HepG2 (cell line): ENCODE data around the gene DIABLO. TPM values are rescaled to one million over a fixed set of nuclear protein-coding genes. Genes with fewer than 3 reads are reported as not detected.

Source experiments
- ATAC-seq: fragments of 200-7000 bp; cut with Tn5 transposase; 3 replicates; pipeline ENCODE4 v1.9.1; 2020; ENCODE audit warnings: mild to moderate bottlenecking, moderate library complexity
- BruUV-seq: library from RNA; stranded (reverse); fragments of 400-500 nt; replicated peaks from 2 replicates; lab custom pipeline; 2021; lab: Mats Ljungman, UMichigan
- CTCF ChIA-PET: fragments of 300-600 bp; formaldehyde crosslinking; extraction: SDS; loops from one replicate; lab custom pipeline; 2021; ENCODE audit warnings: low total read pairs, inconsistent platforms, low intra/inter-chr PET ratio; lab: Yijun Ruan, JAX
- POLR2A ChIA-PET: fragments of 350-600 bp; sonication (Branson Sonifier 250); formaldehyde crosslinking; loops from one replicate; lab custom pipeline; 2020; ENCODE audit warnings: antibody characterized with exemption, inconsistent platforms; lab: Yijun Ruan, JAX
- DNase-seq: peaks from one replicate; pipeline ENCODE4 v3.0.0-alpha.2; 2015; ENCODE audit warnings: low spot score
- FAIRE-seq: peaks from 3 replicates; lab custom pipeline; 2011; peaks lifted over from hg19 to GRCh38; lab: Jason Lieb, UNC
- H2AFZ ChIP-seq: one replicate; pipeline ENCODE4 v1.6.1; 2011; ENCODE audit warnings: low read length, inconsistent platforms
- H3K27ac ChIP-seq: fragments of 300-600 bp; 3 replicates; pipeline ENCODE4 v1.8.0; 2011; ENCODE audit warnings: mixed run types, mild to moderate bottlenecking, mixed read lengths, low read length, inconsistent platforms; ENCODE audit not compliant: insufficient read depth; ENCODE audit errors: extremely low read length
- H3K27me3 ChIP-seq, 2 experiments: fragments of 200-600 bp in 1 of 2; 2 replicates in 1 of 2; 3 replicates in 1 of 2; pipeline versions ENCODE4 v1.6.0 to v1.8.0; 2011; ENCODE audit warnings: low read length in 2 of 2, mild to moderate bottlenecking in 2 of 2, moderate library complexity in 2 of 2, inconsistent platforms in 1 of 2; ENCODE audit not compliant: insufficient read depth in 2 of 2, control insufficient read depth in 1 of 2
- H3K36me3 ChIP-seq, 2 experiments: fragments of 200-600 bp in 1 of 2; replicated peaks in 1 of 2; 2 replicates in 1 of 2; 3 replicates in 1 of 2; pipeline versions ENCODE4 v1.5.1 to v1.8.0; 2011; ENCODE audit warnings: low read length in 2 of 2, inconsistent platforms in 1 of 2; ENCODE audit not compliant: insufficient read depth in 2 of 2, control insufficient read depth in 1 of 2
- H3K4me1 ChIP-seq: 2 replicates; pipeline ENCODE4 v1.5.1; 2012; ENCODE audit warnings: low read length, inconsistent platforms; ENCODE audit not compliant: insufficient read depth
- H3K4me2 ChIP-seq: 2 replicates; pipeline ENCODE4 v1.6.0; 2011; ENCODE audit warnings: low read depth, low read length, inconsistent platforms
- H3K4me3 ChIP-seq, 3 experiments: fragments of 200-600 bp in 1 of 3; sonication (generic), shearing (Covaris generic) in 1 of 3; replicated peaks in 1 of 3; 2 replicates each; pipeline ENCODE4 v1.5.1; 2011 to 2016; ENCODE audit warnings: low read length in 3 of 3, inconsistent platforms in 2 of 3, low read depth in 2 of 3, mild to moderate bottlenecking in 2 of 3, control low read depth in 1 of 3, mixed read lengths in 1 of 3; ENCODE audit not compliant: insufficient read depth in 1 of 3
- H3K79me2 ChIP-seq: one replicate; pipeline ENCODE4 v1.6.1; 2011; ENCODE audit warnings: low read length, inconsistent platforms; ENCODE audit not compliant: insufficient read depth
- H3K9ac ChIP-seq: 2 replicates; pipeline ENCODE4 v1.6.0; 2011; ENCODE audit warnings: mild to moderate bottlenecking, low read depth, low read length, inconsistent platforms; ENCODE audit not compliant: insufficient read depth
- H3K9me3 ChIP-seq: 2 replicates; pipeline ENCODE4 v1.5.1; 2012; ENCODE audit warnings: mild to moderate bottlenecking, low read length
- H4K20me1 ChIP-seq: 2 replicates; pipeline ENCODE4 v1.6.0; 2011; ENCODE audit warnings: inconsistent platforms, mild to moderate bottlenecking, low read length, moderate library complexity; ENCODE audit not compliant: insufficient read depth
- GABPA ChIP-seq, 2 experiments: IDR thresholded peaks; 2 replicates each; pipeline ENCODE4 v1.6.1; 2011 to 2016; ENCODE audit warnings: low read depth in 2 of 2, low read length in 1 of 2, missing biosample characterization in 1 of 2, missing genetic modification characterization in 1 of 2
- MTA1 ChIP-seq: sonication (generic); formaldehyde crosslinking; IDR thresholded peaks from 2 replicates; pipeline ENCODE4 v1.4.0; 2020; ENCODE audit warnings: missing genetic modification reagents, mild to moderate bottlenecking, borderline replicate concordance
- ZNF687 ChIP-seq: sonication (generic); formaldehyde crosslinking; IDR thresholded peaks from 2 replicates; pipeline ENCODE4 v1.5.1; 2020; ENCODE audit warnings: mild to moderate bottlenecking, missing genetic modification reagents, moderate library complexity
- WGBS: methylation state at CpG from one replicate; pipeline ENCODE4 v1.1.6; 2017; ENCODE audit warnings: low lambda C conversion rate; 5-methylcytosine and 5-hydroxymethylcytosine counted together
- in situ Hi-C: cut with HindIII; loops from 2 replicates; pipeline ENCODE4 v1.10.0; 2017; ENCODE audit warnings: low pct_unique_long_range_greater_than_20kb; ENCODE audit not compliant: extremely low pct_ligation_motif_present
- intact Hi-C: fragments of 100-400 bp; cut with micrococcal nuclease; formaldehyde crosslinking; loops from one replicate; pipeline ENCODE4 v1.10.0; 2022; ENCODE audit not compliant: unreplicated experiment
- polyA plus RNA-seq, 8 experiments: library from polyadenylated mRNA; depleted of rRNA in 3 of 8; stranded (reverse) in 7 of 8; unstranded in 1 of 8; fragments of >200 nt; fragmentation: Illumina TruSeq in 4 of 8; extraction: Trizol in 4 of 8; gene quantifications; 2 replicates each; pipeline versions ENCODE4 v1.2.1 to v1.2.3, GENCODE V29; 2011 to 2016; ENCODE audit warnings: low read depth in 4 of 8, missing spikeins in 1 of 8, mixed read lengths in 1 of 8; ENCODE audit not compliant: insufficient read depth in 1 of 8
- total RNA-seq, 5 experiments: library from RNA; depleted of rRNA; stranded (reverse); fragments of >200 nt; fragmentation: Illumina TruSeq; extraction: Trizol; gene quantifications; 2 replicates each; pipeline ENCODE4 v1.2.3, GENCODE V29; 2016; ENCODE audit warnings: low read depth in 1 of 5

Gene DIABLO
- total and polyA plus RNA-seq, 2 of the 13 experiments (the other 11 are each of a cell fraction or from before 2014, with no cell fraction given) = 20.7 to 70.9 TPM

GRCh38 chr12:122184517-122184916, 41.3 kb downstream of the DIABLO start:
- H3K4me2 ChIP-seq = peak overlapping the region; percentile 55; the same call in 1 of the 2 replicates
- in situ Hi-C loops (loop anchor here (10.0 kb wide), 1 partner anchor 130 kb away; no protein-coding TSS in a partner anchor), intact Hi-C loops (no loop called here)
- ChIA-PET CTCF (no interaction called here), POLR2A (no interaction called here)
- no peaks in the 10 kb centered on the region for H3K36me3 ChIP-seq
- no peak overlapping the region for H3K27ac ChIP-seq
- FAIRE-seq = no peak
- H3K9ac ChIP-seq = no peak overlapping the region
- no peak for ATAC-seq
- no peaks in the 10 kb centered on the region for H4K20me1 ChIP-seq
- no peak overlapping the region for H2AFZ ChIP-seq
- no peak overlapping the region for H3K4me3 ChIP-seq
- H3K4me1 ChIP-seq = peaks cover 20% of the 10 kb centered on the region
- peaks cover 3 to 29% of the 10 kb centered on the region in 2 experiments; a peak in 3 of 5 replicates for H3K27me3 ChIP-seq
- 70% methylated on average over 17 of the region's 18 CpGs for WGBS
- no TSS peak for BruUV-seq
- TF ChIP-seq GABPA (IDR thresholded peaks at IDR 0.05; ENCODE audit: low read depth, low read length) = no peak
- peak; percentile 15; the same call in 1 of the 2 replicates for TF ChIP-seq GABPA (CRISPR knock-in tag; IDR thresholded peaks at IDR 0.05; ENCODE audit: low read depth)
- TF ChIP-seq MTA1 (CRISPR knock-in tag) = no peak
- TF ChIP-seq ZNF687 (CRISPR knock-in tag) = peak; percentile 16; the same call in 1 of the 2 replicates
- H3K79me2 ChIP-seq = no peaks in the 10 kb centered on the region
- DNase-seq = no peak
- H3K9me3 ChIP-seq = no peaks in the 10 kb centered on the region
